GM19463 (cell line): ENCODE data around the gene MAML3.
"Not testable (repeated sequence)": the region's sequence is repeated elsewhere in the genome, so short reads cannot be mapped to it uniquely, and the experiment has no call there.

Experiments
- ATAC-seq: cut with Tn5 transposase; IDR thresholded peaks from one replicate; pipeline ENCODE4 v1.9.1; 2021; ENCODE audit warnings: mild to moderate bottlenecking, moderate library complexity; ENCODE audit not compliant: unreplicated experiment

The MAML3 gene

GRCh38 chr4:139715746-139716391, 438.1 kb downstream of the MAML3 start:
- ATAC-seq: no peak

GRCh38 chr4:139712882-139713281, 441.1 kb downstream of the MAML3 start:
- ATAC-seq: no peak

GRCh38 chr4:139711461-139711860, 442.5 kb downstream of the MAML3 start:
- no peak for ATAC-seq

- ATAC-seq: no peak
Observed at GRCh38 chr4:139710073-139710472, 443.9 kb downstream of the MAML3 start.

GRCh38 chr4:139709660-139710059, 444.3 kb downstream of the MAML3 start:
- ATAC-seq: no peak

- no peak for ATAC-seq
Observed at GRCh38 chr4:139704915-139705485, 449.0 kb downstream of the MAML3 start.

GRCh38 chr4:139700568-139700967, 453.4 kb downstream of the MAML3 start:
- ATAC-seq: no peak

GRCh38 chr4:139698167-139698925, 455.6 kb downstream of the MAML3 start:
- not testable (repeated sequence) for ATAC-seq

- no peak for ATAC-seq
Observed at GRCh38 chr4:139696491-139696890, 457.5 kb downstream of the MAML3 start.

- no peak for ATAC-seq
Observed at GRCh38 chr4:139694522-139695107, 459.4 kb downstream of the MAML3 start.

- ATAC-seq: no peak
Observed at GRCh38 chr4:139692309-139693012, 461.5 kb downstream of the MAML3 start.

- no peak for ATAC-seq
Observed at GRCh38 chr4:139690419-139690818, 463.6 kb downstream of the MAML3 start.

GRCh38 chr4:139689093-139689722, 464.8 kb downstream of the MAML3 start:
- ATAC-seq: no peak

GRCh38 chr4:139686988-139687387, 467.0 kb downstream of the MAML3 start:
- no peak for ATAC-seq

- no peak for ATAC-seq
Observed at GRCh38 chr4:139686130-139686529, 467.9 kb downstream of the MAML3 start.

GRCh38 chr4:139685180-139685579, 468.8 kb downstream of the MAML3 start:
- no peak for ATAC-seq

GRCh38 chr4:139684351-139684750, 469.6 kb downstream of the MAML3 start:
- ATAC-seq: no peak

GRCh38 chr4:139682741-139683151, 471.2 kb downstream of the MAML3 start:
- no peak for ATAC-seq

- ATAC-seq: no peak
Observed at GRCh38 chr4:139682309-139682708, 471.7 kb downstream of the MAML3 start.

GRCh38 chr4:139676913-139677585, 476.9 kb downstream of the MAML3 start:
- ATAC-seq: no peak
